ENCODE measurements around the gene TEP1. TPM values are rescaled to one million over a fixed set of nuclear protein-coding genes. Genes with fewer than 3 reads are reported as not detected.
A peak's percentile ranks its signal among the peaks of the same experiment; 100 is the strongest.
"Not testable (repeated sequence)": the region's sequence is repeated elsewhere in the genome, so short reads cannot be mapped to it uniquely, and the experiment has no call there.

Gene TEP1
- total RNA-seq, 2 experiments from 2014 or later: 60.7 to 63.5 TPM

- POLR2A ChIA-PET: interaction anchor here (2.4 kb wide), 1 partner anchor 37 kb away, joined by 9 read pairs; the partner anchor contains the start of gene PARP2
- no peak overlapping the region for H3K27ac Mint-ChIP-seq
- no peaks in the 10 kb centered on the region for H3K27me3 Mint-ChIP-seq
- H3K36me3 Mint-ChIP-seq (ENCODE audit: low read depth): peaks cover 82% of the 10 kb centered on the region
- no peaks in the 10 kb centered on the region for H3K4me1 Mint-ChIP-seq
- CTCF ChIA-PET: interaction anchor here (1.0 to 1.2 kb wide), 2 partner anchors 27 to 34 kb away, joined by 3 read pairs; no protein-coding TSS in a partner anchor
- DNase-seq: no peak
- no peaks in the 10 kb centered on the region for H3K9me3 Mint-ChIP-seq
- H3K4me3 Mint-ChIP-seq: no peak overlapping the region
Observed at GRCh38 chr14:20381341-20381740, 32.0 kb downstream of the TEP1 start.

GRCh38 chr14:20380681-20381080 is 32.6 kb downstream of the TEP1 start:
- H3K9me3 Mint-ChIP-seq: no peaks in the 10 kb centered on the region
- no peaks in the 10 kb centered on the region for H3K27me3 Mint-ChIP-seq
- DNase-seq: no peak
- H3K4me1 Mint-ChIP-seq: no peaks in the 10 kb centered on the region
- CTCF ChIA-PET: interaction anchor here (1.0 kb wide), 1 partner anchor 35 kb away, joined by 3 read pairs; no protein-coding TSS in a partner anchor
- peaks cover 83% of the 10 kb centered on the region for H3K36me3 Mint-ChIP-seq (ENCODE audit: low read depth)
- H3K4me3 Mint-ChIP-seq: no peak overlapping the region
- POLR2A ChIA-PET: interaction anchor here (1.1 to 2.4 kb wide), 2 partner anchors 9 to 37 kb away, joined by 4 to 9 read pairs; partner anchors contain the start of gene PARP2
- H3K27ac Mint-ChIP-seq: no peak overlapping the region

GRCh38 chr14:20379743-20380142 is 33.6 kb downstream of the TEP1 start:
- Mint-ChIP-seq H3K4me3 (no peak overlapping the region), H3K4me1 (no peaks in the 10 kb centered on the region), H3K27ac (no peak overlapping the region), H3K27me3 (no peaks in the 10 kb centered on the region), H3K36me3 (ENCODE audit: low read depth) (peaks cover 84% of the 10 kb centered on the region), H3K9me3 (no peaks in the 10 kb centered on the region)
- ChIA-PET POLR2A (interaction anchor here (0.9 to 1.1 kb wide), 2 partner anchors 8 to 90 kb away, joined by 3 to 4 read pairs; partner anchors contain the start of gene PNP), CTCF (no interaction called here)
- DNase-seq: no peak

DNA sequence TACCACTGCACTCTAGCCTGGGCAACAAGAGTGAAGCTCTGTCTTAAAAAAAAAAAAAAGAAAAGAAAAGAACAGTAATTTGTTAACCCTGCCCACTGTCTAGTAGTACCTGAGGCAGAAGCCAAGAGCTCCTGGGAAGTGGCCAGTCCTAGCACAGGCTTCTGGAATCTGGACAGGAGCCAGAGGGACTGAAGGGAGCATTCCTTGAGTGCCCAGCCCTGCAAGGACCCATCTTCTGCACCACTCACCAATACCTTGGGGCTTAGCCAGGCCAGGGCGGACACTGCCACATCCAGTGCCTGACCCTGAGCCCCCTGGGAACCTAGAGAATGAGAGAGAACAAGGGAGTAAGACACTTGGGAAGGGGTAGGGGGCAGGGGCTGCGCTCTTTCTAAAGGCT is 36.1 kb downstream of the TEP1 start:
- Mint-ChIP-seq H3K27ac (no peak overlapping the region), H3K27me3 (no peaks in the 10 kb centered on the region), H3K36me3 (ENCODE audit: low read depth) (peaks cover 82% of the 10 kb centered on the region), H3K4me1 (peaks cover 4% of the 10 kb centered on the region), H3K4me3 (no peak overlapping the region), H3K9me3 (no peaks in the 10 kb centered on the region)
- no peak for DNase-seq
- POLR2A ChIA-PET: interaction anchor here (1.3 kb wide), 1 partner anchor 34 kb away, joined by 4 read pairs; the partner anchor contains the start of gene PARP2
- CTCF ChIA-PET: interaction anchor here (1.5 kb wide), 1 partner anchor 38 kb away, joined by 3 read pairs; no protein-coding TSS in a partner anchor

GRCh38 chr14:20376071-20376588 is 37.2 kb downstream of the TEP1 start:
- ChIA-PET CTCF (interaction anchor here (1.2 to 1.5 kb wide), 2 partner anchors 39 to 48 kb away, joined by 3 to 4 read pairs; no protein-coding TSS in a partner anchor), POLR2A (interaction anchor here (1.3 kb wide), 1 partner anchor 33 kb away, joined by 4 read pairs; the partner anchor contains the start of gene PARP2)
- Mint-ChIP-seq H3K36me3 (ENCODE audit: low read depth) (peaks cover 84% of the 10 kb centered on the region), H3K27ac (no peak overlapping the region), H3K27me3 (no peaks in the 10 kb centered on the region), H3K4me3 (no peak overlapping the region), H3K4me1 (peaks cover 4% of the 10 kb centered on the region), H3K9me3 (no peaks in the 10 kb centered on the region)
- DNase-seq: no peak

DNA sequence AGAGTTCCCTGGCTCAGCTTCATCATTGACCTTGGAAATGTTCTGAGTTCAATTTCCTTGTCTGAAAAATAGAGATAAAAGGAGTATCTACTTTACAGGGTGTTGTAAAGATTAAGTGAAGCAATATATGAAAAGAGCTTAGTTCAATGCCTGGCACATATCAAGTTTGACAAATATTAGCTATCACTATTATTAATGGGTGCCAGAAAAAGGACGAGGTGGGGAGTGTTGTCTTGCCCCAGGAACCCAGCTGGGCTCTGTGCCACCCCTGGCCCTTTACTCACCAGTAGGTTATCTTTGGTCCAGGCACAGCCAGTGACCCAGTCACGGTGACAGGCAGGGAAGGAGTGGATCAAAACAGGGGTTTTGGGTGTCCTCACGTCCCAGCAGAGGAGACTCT is 37.8 kb downstream of the TEP1 start:
- H3K9me3 Mint-ChIP-seq: no peaks in the 10 kb centered on the region
- H3K4me1 Mint-ChIP-seq: peaks cover 4% of the 10 kb centered on the region
- H3K36me3 Mint-ChIP-seq (ENCODE audit: low read depth): peaks cover 84% of the 10 kb centered on the region
- no peak for DNase-seq
- H3K4me3 Mint-ChIP-seq: no peak overlapping the region
- no peak overlapping the region for H3K27ac Mint-ChIP-seq
- CTCF ChIA-PET: interaction anchor here (1.2 to 1.5 kb wide), 2 partner anchors 40 to 48 kb away, joined by 3 to 4 read pairs; no protein-coding TSS in a partner anchor
- POLR2A ChIA-PET: interaction anchor here (0.9 kb wide), 1 partner anchor 33 kb away, joined by 3 read pairs; the partner anchor contains the start of gene PARP2
- no peaks in the 10 kb centered on the region for H3K27me3 Mint-ChIP-seq

DNA sequence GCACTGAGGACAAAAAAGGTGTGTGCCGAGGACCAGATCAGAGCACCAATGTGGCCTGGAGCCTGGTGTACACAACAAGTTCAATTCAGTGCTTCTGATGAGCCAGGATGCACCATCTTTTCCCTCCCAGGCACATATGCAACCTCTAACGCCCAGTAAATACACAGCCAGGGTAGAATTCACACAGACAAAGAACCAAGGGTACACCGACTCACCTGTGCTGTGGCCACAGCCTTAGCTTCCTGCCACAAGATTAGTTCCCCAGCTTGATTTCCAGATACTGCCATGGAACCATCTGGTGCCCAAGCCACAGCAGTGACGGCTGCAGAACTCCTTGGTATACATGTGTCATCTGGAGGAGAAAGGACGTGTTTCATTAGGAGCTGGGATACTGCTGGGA is 40.5 kb downstream of the TEP1 start:
- peaks cover 14% of the 10 kb centered on the region for H3K4me1 Mint-ChIP-seq
- peaks cover 87% of the 10 kb centered on the region for H3K36me3 Mint-ChIP-seq (ENCODE audit: low read depth)
- POLR2A ChIA-PET: no interaction called here
- peaks cover 2% of the 10 kb centered on the region for H3K9me3 Mint-ChIP-seq
- H3K4me3 Mint-ChIP-seq: no peak overlapping the region
- H3K27me3 Mint-ChIP-seq: no peaks in the 10 kb centered on the region
- CTCF ChIA-PET: no interaction called here
- no peak for DNase-seq
- no peak overlapping the region for H3K27ac Mint-ChIP-seq

- POLR2A ChIA-PET: interaction anchor here (1.0 kb wide), 1 partner anchor 9 kb away, joined by 5 read pairs; no protein-coding TSS in a partner anchor
- Mint-ChIP-seq H3K36me3 (ENCODE audit: low read depth) (peaks cover 71% of the 10 kb centered on the region), H3K27me3 (no peaks in the 10 kb centered on the region), H3K4me1 (peaks cover 21% of the 10 kb centered on the region), H3K9me3 (peaks cover 2% of the 10 kb centered on the region), H3K27ac (no peak overlapping the region), H3K4me3 (no peak overlapping the region)
- DNase-seq: no peak
- CTCF ChIA-PET: interaction anchor here (1.1 kb wide), 1 partner anchor 38 kb away, joined by 3 read pairs; no protein-coding TSS in a partner anchor
Observed at GRCh38 chr14:20365928-20366327, 47.4 kb downstream of the TEP1 start.

DNA sequence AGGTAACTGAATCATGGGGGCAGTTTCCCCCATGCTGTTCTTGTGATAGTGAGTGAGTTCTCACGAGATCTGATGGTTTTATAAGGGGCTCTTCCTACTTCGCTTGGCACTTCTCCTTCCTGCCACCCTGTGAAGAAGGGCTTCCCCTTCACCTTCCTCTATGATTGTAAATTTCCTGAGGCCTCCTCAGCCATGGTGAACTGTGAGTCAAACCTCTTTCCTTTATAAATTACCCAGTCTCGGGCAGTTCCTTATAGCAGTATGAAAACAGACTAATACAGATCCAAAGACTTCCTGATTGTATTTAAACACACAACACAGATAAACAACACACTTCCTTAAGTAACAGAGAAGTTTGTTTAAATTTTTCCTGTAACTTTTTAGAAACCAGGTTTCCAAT is 54.8 kb downstream of the TEP1 start:
- CTCF ChIA-PET, DNase-seq, H3K4me1 Mint-ChIP-seq, H3K4me3 Mint-ChIP-seq, H3K27me3 Mint-ChIP-seq, POLR2A ChIA-PET, H3K9me3 Mint-ChIP-seq: not testable (repeated sequence)
- H3K36me3 Mint-ChIP-seq (ENCODE audit: low read depth): peaks cover 66% of the 10 kb centered on the region
- peak overlapping the region; percentile 45 for H3K27ac Mint-ChIP-seq

- POLR2A ChIA-PET: interaction anchor here (0.5 to 4.6 kb wide), 3 partner anchors 9 to 38 kb away, joined by 3 to 28 read pairs (median 5); partner anchors contain the start of gene PARP2
- DNase-seq: no peak
- H3K9me3 Mint-ChIP-seq: no peaks in the 10 kb centered on the region
Observed at GRCh38 chr14:20356422-20356821, 56.9 kb downstream of the TEP1 start.

GRCh38 chr14:20350860-20351259 is 62.4 kb downstream of the TEP1 start:
- Mint-ChIP-seq H3K9me3 (no peaks in the 10 kb centered on the region), H3K27me3 (no peaks in the 10 kb centered on the region), H3K27ac (no peak overlapping the region), H3K36me3 (ENCODE audit: low read depth) (peaks cover 67% of the 10 kb centered on the region), H3K4me1 (peaks cover 4% of the 10 kb centered on the region), H3K4me3 (no peak overlapping the region)
- POLR2A ChIA-PET: interaction anchor here (1.5 kb wide), 1 partner anchor 8 kb away, joined by 5 read pairs; the partner anchor contains the start of gene PARP2
- DNase-seq: no peak
- CTCF ChIA-PET: interaction anchor here (1.1 to 3.5 kb wide), 2 partner anchors 23 to 24 kb away, joined by 3 to 21 read pairs; no protein-coding TSS in a partner anchor

More at GRCh38 chr14:20356422-20356821, 56.9 kb downstream of the TEP1 start:
- H3K36me3 Mint-ChIP-seq (ENCODE audit: low read depth): peaks cover 78% of the 10 kb centered on the region
- H3K27me3 Mint-ChIP-seq: no peaks in the 10 kb centered on the region
- peaks cover 5% of the 10 kb centered on the region for H3K4me1 Mint-ChIP-seq
- CTCF ChIA-PET: no interaction called here
- H3K4me3 Mint-ChIP-seq: no peak overlapping the region
- H3K27ac Mint-ChIP-seq: no peak overlapping the region

- Mint-ChIP-seq H3K4me3 (no peak overlapping the region), H3K27ac (no peak overlapping the region), H3K36me3 (ENCODE audit: low read depth) (peaks cover 68% of the 10 kb centered on the region), H3K9me3 (no peaks in the 10 kb centered on the region), H3K4me1 (peaks cover 10% of the 10 kb centered on the region), H3K27me3 (no peaks in the 10 kb centered on the region)
- DNase-seq: no peak
- POLR2A ChIA-PET: interaction anchor here (1.2 to 1.5 kb wide), 2 partner anchors 105 to 119 kb away, joined by 3 read pairs; partner anchors contain the start of gene PNP
- CTCF ChIA-PET: interaction anchor here (0.7 to 3.5 kb wide), 3 partner anchors 23 to 260 kb away, joined by 3 to 21 read pairs (median 4); partner anchors contain the start of gene TTC5
Observed at GRCh38 chr14:20350282-20350681, 63.0 kb downstream of the TEP1 start.

DNA sequence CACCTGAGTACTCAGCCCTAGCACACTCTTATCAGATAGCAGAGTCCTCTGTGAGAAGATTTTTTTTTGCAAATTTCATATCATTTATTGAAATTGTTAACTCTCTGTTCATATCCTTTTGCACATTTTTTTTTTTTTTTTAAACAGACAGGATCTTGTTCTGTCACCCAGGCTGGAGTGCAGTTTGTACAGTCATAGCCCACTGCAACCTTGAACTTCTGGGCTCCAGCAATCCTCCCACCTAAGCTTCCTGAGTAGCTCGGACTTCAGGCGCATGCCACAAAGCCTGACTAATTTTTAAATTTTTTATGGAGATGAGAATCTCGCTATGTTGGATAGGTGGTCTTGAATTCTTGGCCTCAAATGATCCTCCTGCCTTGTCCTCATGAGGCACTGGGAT is 65.6 kb downstream of the TEP1 start:
- Mint-ChIP-seq H3K4me3 (no peak overlapping the region), H3K4me1 (peaks cover 27% of the 10 kb centered on the region), H3K9me3 (no peaks in the 10 kb centered on the region), H3K27ac (no peak overlapping the region), H3K27me3 (no peaks in the 10 kb centered on the region), H3K36me3 (ENCODE audit: low read depth) (peaks cover 56% of the 10 kb centered on the region)
- ChIA-PET POLR2A (no interaction called here), CTCF (interaction anchor here (3.5 kb wide), 1 partner anchor 20 kb away, joined by 21 read pairs; no protein-coding TSS in a partner anchor)
- DNase-seq: no peak

Measured in activated CD4-positive, alpha-beta memory T cell treated with anti-CD3 and anti-CD28 coated beads, Interleukin-2, amount 10 ng/mL, durations not matched to agents 7 days and 5 days (primary cell).